Measurements from ENCODE around the gene ALKBH7.

The ALKBH7 gene

GRCh38 chr19:6402837-6403608 is 30.4 kb downstream of the ALKBH7 start:
- no peak overlapping the region for H3K4me3 Mint-ChIP-seq
- H3K27me3 Mint-ChIP-seq, result no peaks in the 10 kb centered on the region
- no peaks in the 10 kb centered on the region for H3K9me3 Mint-ChIP-seq (ENCODE audit: low read depth)
- H3K4me1 Mint-ChIP-seq (ENCODE audit: low read depth), result no peaks in the 10 kb centered on the region
- H3K36me3 Mint-ChIP-seq, result no peaks in the 10 kb centered on the region
- no peak overlapping the region for H3K27ac Mint-ChIP-seq

GRCh38 chr19:6406401-6406800 is 33.8 kb downstream of the ALKBH7 start:
- no peaks in the 10 kb centered on the region for H3K9me3 Mint-ChIP-seq (ENCODE audit: low read depth)
- H3K36me3 Mint-ChIP-seq, result no peaks in the 10 kb centered on the region
- no peak overlapping the region for H3K4me3 Mint-ChIP-seq
- H3K27ac Mint-ChIP-seq, result no peak overlapping the region
- no peaks in the 10 kb centered on the region for H3K4me1 Mint-ChIP-seq (ENCODE audit: low read depth)
- H3K27me3 Mint-ChIP-seq, result no peaks in the 10 kb centered on the region

DNA sequence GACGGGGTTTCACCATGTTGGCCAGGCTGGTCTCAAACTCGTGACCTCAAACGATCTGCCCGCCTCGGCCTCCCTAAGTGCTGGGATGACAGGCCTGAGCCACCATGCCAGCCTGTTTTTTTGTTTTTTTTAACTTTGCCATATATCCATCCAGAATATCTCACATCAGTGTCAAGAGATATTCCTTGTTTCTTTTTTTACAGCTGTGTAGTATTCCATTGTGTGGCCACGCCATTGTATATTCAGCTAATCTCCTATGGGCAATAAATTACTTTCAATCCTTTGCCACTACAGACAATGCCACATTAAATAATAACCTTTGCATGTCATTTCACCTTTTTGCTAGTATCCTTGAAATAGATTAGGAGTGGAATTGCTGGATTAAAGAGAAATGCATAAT is 36.8 kb downstream of the ALKBH7 start:
- no peaks in the 10 kb centered on the region for H3K27me3 Mint-ChIP-seq
- no peaks in the 10 kb centered on the region for H3K4me1 Mint-ChIP-seq (ENCODE audit: low read depth)
- no peak overlapping the region for H3K4me3 Mint-ChIP-seq
- no peaks in the 10 kb centered on the region for H3K9me3 Mint-ChIP-seq (ENCODE audit: low read depth)
- no peak overlapping the region for H3K27ac Mint-ChIP-seq
- no peaks in the 10 kb centered on the region for H3K36me3 Mint-ChIP-seq

DNA sequence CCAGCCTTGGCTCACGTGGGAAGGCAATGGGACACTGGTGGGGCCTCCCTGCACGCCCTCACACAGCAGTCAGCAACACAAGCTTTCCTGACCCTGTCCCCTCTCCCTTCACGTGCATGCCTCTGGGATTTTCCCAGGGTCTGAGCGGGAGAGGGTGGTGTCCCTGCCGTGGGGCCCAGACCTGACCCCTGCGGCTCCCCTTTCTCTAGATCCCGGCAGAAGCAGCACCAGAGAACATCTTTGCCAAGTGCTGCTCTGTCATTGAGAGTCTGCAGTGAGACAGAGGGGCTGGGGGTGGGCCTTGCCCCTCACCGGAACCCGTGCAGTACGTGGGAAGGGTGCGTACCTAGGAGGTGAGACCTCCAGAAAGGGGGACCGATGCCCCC is 39.5 kb downstream of the ALKBH7 start:
- Mint-ChIP-seq H3K27ac (no peak overlapping the region), H3K36me3 (no peaks in the 10 kb centered on the region), H3K4me1 (ENCODE audit: low read depth) (no peaks in the 10 kb centered on the region), H3K9me3 (ENCODE audit: low read depth) (no peaks in the 10 kb centered on the region), H3K4me3 (no peak overlapping the region), H3K27me3 (no peaks in the 10 kb centered on the region)

DNA sequence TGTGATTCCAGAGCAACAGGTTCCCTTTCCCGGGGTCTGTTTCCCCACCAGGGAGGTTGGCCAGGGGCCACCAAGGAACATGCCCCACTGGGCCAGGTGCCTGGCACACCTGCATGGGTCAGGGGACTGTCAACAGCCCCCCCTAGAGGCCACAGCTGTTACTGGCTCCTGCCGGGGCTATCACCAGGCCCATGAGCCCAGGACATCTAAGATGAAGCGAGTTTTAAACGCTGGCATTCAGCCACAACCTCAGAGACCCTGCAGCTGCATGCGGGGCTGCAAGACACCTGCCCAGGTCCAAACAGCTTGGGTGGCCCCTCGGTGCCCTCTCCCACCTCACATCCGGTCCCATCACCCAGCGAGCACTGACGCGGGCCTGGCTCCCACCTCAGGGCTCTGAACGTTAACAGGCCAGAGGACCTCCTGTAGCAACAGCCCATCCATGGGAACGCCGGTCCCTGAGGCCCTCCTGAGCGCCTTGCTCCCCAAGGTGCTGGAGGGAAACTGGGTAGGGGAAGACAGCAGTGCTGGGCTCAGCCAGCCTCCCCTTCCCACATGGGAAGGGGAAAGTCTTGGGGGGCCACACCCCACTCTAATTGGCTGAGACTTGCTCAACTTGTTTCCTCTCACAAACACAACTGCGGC is 40.0 kb downstream of the ALKBH7 start:
- H3K36me3 Mint-ChIP-seq, result no peaks in the 10 kb centered on the region
- H3K4me3 Mint-ChIP-seq, result no peak overlapping the region
- no peaks in the 10 kb centered on the region for H3K4me1 Mint-ChIP-seq (ENCODE audit: low read depth)
- H3K27me3 Mint-ChIP-seq, result no peaks in the 10 kb centered on the region
- no peaks in the 10 kb centered on the region for H3K9me3 Mint-ChIP-seq (ENCODE audit: low read depth)
- H3K27ac Mint-ChIP-seq, result no peak overlapping the region

DNA sequence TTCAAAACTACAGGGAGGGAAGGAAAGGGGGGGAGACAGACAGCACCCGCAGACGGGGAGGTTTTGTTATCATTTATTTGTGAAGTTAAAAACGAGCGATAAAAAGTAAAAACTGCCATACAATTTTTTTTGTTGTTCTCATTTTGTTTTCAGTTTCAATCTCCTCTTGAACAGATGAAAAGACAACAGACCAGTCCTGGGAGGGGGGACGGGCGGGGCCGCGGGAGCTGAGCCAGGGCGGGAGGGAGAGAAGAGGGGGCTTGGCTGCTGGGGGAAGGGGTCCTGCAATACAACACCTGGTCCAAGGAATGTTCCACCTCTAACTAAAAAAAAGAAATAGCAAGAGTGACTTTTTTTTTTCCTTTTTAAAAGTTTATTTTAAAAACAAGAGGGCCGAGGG is 40.7 kb downstream of the ALKBH7 start:
- Mint-ChIP-seq H3K4me3 (no peak overlapping the region), H3K27ac (no peak overlapping the region), H3K36me3 (no peaks in the 10 kb centered on the region), H3K4me1 (ENCODE audit: low read depth) (no peaks in the 10 kb centered on the region), H3K9me3 (ENCODE audit: low read depth) (no peaks in the 10 kb centered on the region), H3K27me3 (no peaks in the 10 kb centered on the region)

DNA sequence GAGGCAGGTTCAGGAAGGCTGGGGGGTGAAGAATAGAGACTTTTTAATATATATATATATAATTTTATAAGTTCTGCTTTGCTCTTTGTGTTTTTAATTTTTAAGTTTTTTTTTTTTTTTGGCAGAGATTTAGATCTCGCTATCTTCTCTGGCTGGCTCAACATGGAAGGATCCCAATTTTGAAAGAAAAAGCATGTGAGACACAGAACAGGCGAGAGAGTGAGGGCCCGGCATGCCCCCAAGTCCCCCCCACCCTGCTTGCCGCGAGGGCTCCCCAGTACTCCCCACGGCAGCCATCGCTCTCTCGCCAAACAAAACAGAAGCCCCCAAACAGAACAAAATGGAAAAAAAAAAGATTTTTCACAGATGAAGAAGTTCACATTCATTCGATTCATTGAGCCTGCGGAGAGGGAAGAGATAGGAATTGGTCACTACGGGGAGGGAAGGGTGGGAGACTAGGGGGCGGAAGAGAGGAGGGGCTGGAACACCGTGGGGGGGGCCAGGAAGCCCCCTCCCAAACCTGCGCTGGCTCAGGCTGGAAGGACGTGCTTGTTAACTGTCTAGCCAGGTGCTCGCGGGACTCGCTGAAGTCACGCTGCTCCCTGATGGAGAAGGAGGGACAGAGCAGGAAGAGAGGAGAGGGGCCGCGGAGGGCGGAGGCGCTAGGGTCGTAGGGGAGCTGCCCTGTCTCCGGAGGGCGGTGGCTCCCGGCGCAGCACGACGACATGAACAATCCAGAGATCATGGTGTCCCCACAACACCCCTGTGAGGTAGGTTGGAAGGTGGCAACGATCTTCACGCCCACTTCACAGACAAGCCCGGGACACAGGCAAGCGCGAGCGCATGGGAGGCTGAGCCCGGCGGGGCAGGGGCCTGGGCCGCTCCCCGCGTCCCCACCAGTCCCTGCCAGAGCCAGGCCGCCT is 41.4 kb downstream of the ALKBH7 start:
- no peaks in the 10 kb centered on the region for H3K27me3 Mint-ChIP-seq
- no peak overlapping the region for H3K4me3 Mint-ChIP-seq
- no peaks in the 10 kb centered on the region for H3K4me1 Mint-ChIP-seq (ENCODE audit: low read depth)
- H3K9me3 Mint-ChIP-seq (ENCODE audit: low read depth), result no peaks in the 10 kb centered on the region
- no peaks in the 10 kb centered on the region for H3K36me3 Mint-ChIP-seq
- no peak overlapping the region for H3K27ac Mint-ChIP-seq

- H3K36me3 Mint-ChIP-seq, result no peaks in the 10 kb centered on the region
- H3K4me3 Mint-ChIP-seq, result no peak overlapping the region
- H3K9me3 Mint-ChIP-seq (ENCODE audit: low read depth), result no peaks in the 10 kb centered on the region
- no peaks in the 10 kb centered on the region for H3K4me1 Mint-ChIP-seq (ENCODE audit: low read depth)
- H3K27ac Mint-ChIP-seq, result no peak overlapping the region
- no peaks in the 10 kb centered on the region for H3K27me3 Mint-ChIP-seq
Measured at GRCh38 chr19:6414793-6415590, 42.4 kb downstream of the ALKBH7 start.

GRCh38 chr19:6415591-6416190 is 43.1 kb downstream of the ALKBH7 start:
- Mint-ChIP-seq H3K4me3 (no peak overlapping the region), H3K4me1 (ENCODE audit: low read depth) (peaks cover under 1% of the 10 kb centered on the region), H3K27ac (no peak overlapping the region), H3K9me3 (ENCODE audit: low read depth) (no peaks in the 10 kb centered on the region), H3K36me3 (no peaks in the 10 kb centered on the region), H3K27me3 (no peaks in the 10 kb centered on the region)

DNA sequence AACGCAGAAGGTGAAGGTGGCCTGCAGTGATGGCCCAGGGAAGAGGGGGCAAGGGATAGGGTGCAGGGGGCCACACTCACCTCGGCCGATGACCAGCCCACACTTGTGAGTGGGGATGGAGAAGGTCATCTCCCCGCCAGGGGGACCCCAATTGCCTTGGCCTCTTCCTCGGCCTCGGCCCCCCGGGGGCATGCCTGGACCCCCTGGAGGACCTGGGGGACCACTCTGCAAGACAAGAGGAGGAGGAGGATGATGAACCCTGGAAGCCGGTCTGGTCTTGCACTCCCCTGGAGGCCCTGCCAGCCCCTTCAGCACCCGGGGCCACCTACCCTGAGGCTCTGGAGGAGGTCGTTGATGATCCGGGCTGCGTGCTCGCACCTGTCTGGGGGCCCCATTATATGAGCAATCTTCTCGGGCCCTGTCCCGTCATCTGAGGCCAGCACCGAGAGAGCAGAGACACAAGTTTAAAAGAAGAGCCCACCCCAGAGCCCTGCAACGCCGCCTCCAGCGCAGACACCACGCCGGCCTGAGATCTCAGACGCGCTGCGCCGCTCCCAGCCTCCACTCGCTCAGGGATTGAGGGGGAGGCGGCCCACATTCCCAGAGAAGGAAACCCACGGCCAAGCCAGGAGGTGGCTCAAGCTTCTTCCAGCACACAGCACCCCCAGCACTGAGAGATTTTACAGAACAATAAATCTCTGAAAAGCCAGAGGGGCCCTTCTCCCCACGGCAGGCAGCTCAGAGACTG is 44.2 kb downstream of the ALKBH7 start:
- Mint-ChIP-seq H3K36me3 (no peaks in the 10 kb centered on the region), H3K4me3 (no peak overlapping the region)

DNA sequence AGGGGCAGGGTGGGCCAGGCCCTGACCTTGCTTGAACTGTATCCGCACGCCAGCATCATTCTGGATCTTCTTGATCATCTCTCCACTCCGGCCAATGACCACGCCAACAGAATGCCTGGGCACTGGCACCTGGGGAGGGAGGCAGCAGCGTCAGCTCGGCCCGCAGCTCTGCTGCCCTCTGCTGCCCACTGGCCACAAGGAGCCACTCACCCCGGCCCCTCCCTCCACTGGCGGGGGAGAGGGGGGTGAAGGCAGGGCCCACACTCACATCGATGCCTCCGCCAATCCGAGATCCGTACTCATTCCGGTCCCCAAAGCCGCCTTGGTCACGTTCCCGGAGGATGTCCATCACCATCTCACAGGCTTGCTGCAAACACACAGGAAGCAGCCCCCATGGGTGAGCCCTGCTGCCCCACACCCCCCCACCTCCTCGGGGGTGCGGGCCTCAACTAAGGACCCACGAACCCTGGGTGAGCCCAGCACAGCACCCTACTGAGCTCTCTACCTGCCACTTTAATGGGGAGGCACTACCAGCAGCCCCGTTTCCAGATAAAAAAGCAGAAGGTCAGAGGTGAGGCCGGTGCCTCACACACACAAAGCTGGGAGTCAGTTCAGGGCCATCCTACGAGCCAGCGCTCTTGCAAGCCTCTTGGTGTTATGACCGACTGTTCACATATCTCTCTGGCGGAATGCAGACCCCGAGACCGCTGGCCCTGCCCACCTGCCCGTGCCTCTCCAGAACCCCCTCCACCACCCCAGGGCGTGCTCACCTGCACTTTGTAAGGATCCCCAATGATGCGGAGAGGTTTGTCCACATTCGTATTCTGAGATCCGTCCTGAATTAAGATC is 45.3 kb downstream of the ALKBH7 start:
- Mint-ChIP-seq H3K9me3 (ENCODE audit: low read depth) (no peaks in the 10 kb centered on the region), H3K4me1 (ENCODE audit: low read depth) (peaks cover 14% of the 10 kb centered on the region), H3K27ac (no peak overlapping the region), H3K27me3 (no peaks in the 10 kb centered on the region), H3K4me3 (no peak overlapping the region), H3K36me3 (no peaks in the 10 kb centered on the region)

More for the DNA sequence above, 44.2 kb downstream of the ALKBH7 start:
- Mint-ChIP-seq H3K9me3 (ENCODE audit: low read depth) (no peaks in the 10 kb centered on the region), H3K27me3 (no peaks in the 10 kb centered on the region), H3K27ac (no peak overlapping the region), H3K4me1 (ENCODE audit: low read depth) (peaks cover 4% of the 10 kb centered on the region)

DNA sequence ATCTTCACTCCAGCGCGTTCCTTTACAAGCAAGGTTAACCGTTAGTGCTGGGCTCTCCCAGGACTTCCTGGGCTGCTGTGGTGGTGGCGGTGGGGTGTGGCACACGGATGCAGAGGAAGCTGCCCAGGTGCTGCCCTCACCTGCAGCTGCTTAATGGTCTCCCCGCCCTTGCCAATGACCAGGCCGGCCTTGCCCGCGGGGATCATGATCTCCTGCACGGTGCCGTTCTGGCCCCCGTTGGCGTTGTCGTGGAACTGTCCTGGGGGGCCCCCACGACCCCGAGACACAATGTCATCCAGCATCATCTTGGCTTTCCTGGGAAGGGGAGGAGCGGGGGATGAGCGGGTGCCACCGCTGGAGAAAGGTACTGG is 46.0 kb downstream of the ALKBH7 start:
- H3K27me3 Mint-ChIP-seq, result no peaks in the 10 kb centered on the region
- H3K4me1 Mint-ChIP-seq (ENCODE audit: low read depth), result peaks cover 20% of the 10 kb centered on the region
- H3K36me3 Mint-ChIP-seq, result no peaks in the 10 kb centered on the region
- no peak overlapping the region for H3K4me3 Mint-ChIP-seq
- H3K27ac Mint-ChIP-seq, result no peak overlapping the region
- no peaks in the 10 kb centered on the region for H3K9me3 Mint-ChIP-seq (ENCODE audit: low read depth)

Measured in activated naive CD8-positive, alpha-beta T cell (primary cell).